Lung (tissue), 12 donors: ENCODE data around the gene PRRX2. TPM values are rescaled to one million over a fixed set of nuclear protein-coding genes. Genes with fewer than 3 reads are reported as not detected.

Experiments used
- ATAC-seq: fragments of 200-7000 bp; cut with Tn5 transposase; one replicate; pipeline ENCODE4 v1.9.1; 2020; ENCODE audit warnings: moderate number of reproducible peaks; ENCODE audit not compliant: insufficient read depth, low FRiP score
- DNase-seq, 3 donors: peaks; one replicate each; pipeline ENCODE4 v3.0.0-alpha.2; 2013 to 2017
- H3K27ac ChIP-seq, 2 donors: one replicate each; pipeline ENCODE4 v1.5.1; 2013; ENCODE audit warnings: mild to moderate bottlenecking in 2 of 2, moderate library complexity in 2 of 2, control low read depth in 1 of 2, inconsistent platforms in 1 of 2, low read depth in 1 of 2, low read length in 1 of 2
- H3K27me3 ChIP-seq, 3 donors: one replicate each; pipeline ENCODE4 v1.5.1; 2013; ENCODE audit warnings: low read length in 2 of 3; ENCODE audit not compliant: control insufficient read depth in 3 of 3, insufficient read depth in 3 of 3
- H3K36me3 ChIP-seq, 4 donors: one replicate each; pipeline ENCODE4 v1.5.1; 2013; ENCODE audit warnings: low read length in 4 of 4, mild to moderate bottlenecking in 1 of 4, moderate library complexity in 1 of 4; ENCODE audit not compliant: control insufficient read depth in 4 of 4, insufficient read depth in 4 of 4
- H3K4me1 ChIP-seq, 5 donors: one replicate each; pipeline ENCODE4 v1.5.1; 2013; ENCODE audit warnings: low read length in 5 of 5, mild to moderate bottlenecking in 2 of 5, moderate library complexity in 1 of 5; ENCODE audit not compliant: control insufficient read depth in 5 of 5, insufficient read depth in 5 of 5
- H3K4me3 ChIP-seq: one replicate; pipeline ENCODE4 v1.5.1; 2013; ENCODE audit warnings: mild to moderate bottlenecking, control low read depth, moderate library complexity
- H3K9ac ChIP-seq, 2 donors: one replicate each; pipeline ENCODE4 v1.5.1; 2013; ENCODE audit warnings: low read length in 2 of 2, control low read depth in 1 of 2; ENCODE audit not compliant: insufficient read depth in 1 of 2
- H3K9me3 ChIP-seq, 4 donors: one replicate each; pipeline ENCODE4 v1.5.1; 2013; ENCODE audit warnings: low read length in 3 of 4, mild to moderate bottlenecking in 1 of 4, moderate library complexity in 1 of 4; ENCODE audit not compliant: control insufficient read depth in 4 of 4, insufficient read depth in 3 of 4
- CTCF ChIP-seq: IDR thresholded peaks from 2 replicates; pipeline ENCODE4 v1.5.1; 2012; ENCODE audit warnings: mild to moderate bottlenecking; ENCODE audit errors: control extremely low read depth, extremely low read depth
- WGBS, 2 donors: extraction: QIAGEN DNeasy Blood & Tissue Kit; methylation state at CpG; one replicate each; pipeline ENCODE4 v1.1.7; 2013; 5-methylcytosine and 5-hydroxymethylcytosine counted together
- polyA plus RNA-seq, 2 donors: library from polyadenylated mRNA; stranded (reverse); fragments of 200-250 nt; gene quantifications; one replicate each; pipeline ENCODE4 v1.2.1, GENCODE V29; 2013
- total RNA-seq, 2 donors: library from RNA; depleted of rRNA in 1 of 2; stranded (reverse); fragments of >200 nt in 1 of 2; gene quantifications; one replicate each; pipeline ENCODE4 v1.2.1, GENCODE V29; 2014 to 2021
- donor health status: control.
- donor health status: control.
- donor health status: Bipolar disorder and iron deficiency.
- donor health status: healthy.
- donor health status: DM: yes; HTN: yes; CAD: no.

The PRRX2 gene
- total and polyA plus RNA-seq, 4 donors = 2.2 to 3.8 (median 3.5) TPM

DNA sequence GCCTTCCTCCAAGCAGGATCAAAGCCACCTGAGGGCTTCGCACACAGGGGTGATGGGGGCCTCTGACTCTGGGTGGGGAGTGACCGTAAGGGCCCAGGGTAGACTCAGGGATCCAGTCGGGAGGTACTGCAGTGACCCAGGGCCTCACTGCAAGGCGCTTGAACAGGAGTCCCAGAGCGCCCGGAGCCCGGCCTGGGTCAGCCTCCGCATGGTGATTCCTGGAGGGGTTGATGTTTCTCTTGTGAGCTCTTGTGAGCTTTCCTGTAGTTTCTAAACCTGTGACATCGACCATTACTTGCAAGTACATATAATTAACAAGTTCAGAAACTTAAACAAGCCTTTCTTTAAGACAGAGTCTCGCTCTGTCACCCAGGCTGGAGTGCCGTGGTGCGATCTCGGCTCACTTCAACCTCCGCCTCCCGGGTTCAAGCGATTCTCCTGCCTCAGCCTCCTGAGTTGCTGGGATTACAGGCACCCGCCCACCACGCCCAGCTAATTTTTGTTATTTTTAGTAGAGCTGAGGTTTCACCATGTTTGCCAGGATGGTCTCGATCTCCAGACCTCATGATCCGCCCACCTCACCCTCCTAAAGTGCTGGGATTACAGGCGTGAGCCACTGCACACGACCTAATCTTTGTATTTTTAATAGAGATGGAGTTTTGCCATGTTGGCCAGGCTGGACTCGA, 67.6 kb downstream of the PRRX2 start:
- H3K4me3 ChIP-seq = no peak overlapping the region
- no peak for DNase-seq

GRCh38 chr9:129733632-129733953, 68.1 kb downstream of the PRRX2 start:
- WGBS, 2 donors = 82 to 90% methylated on average over 2 of the region's 2 CpGs

More for the DNA sequence above, 67.6 kb downstream of the PRRX2 start:
- H3K27ac ChIP-seq = no peak overlapping the region
- H3K9ac ChIP-seq = no peak overlapping the region
- H3K36me3 ChIP-seq = no peaks in the 10 kb centered on the region
- WGBS, 2 donors = 84 to 90% methylated on average over 23 of the region's 23 CpGs
- H3K27me3 ChIP-seq = peaks cover 0 to 11% (median 0%) of the 10 kb centered on the region in 3 donors
- ATAC-seq = no peak
- no peak for TF ChIP-seq CTCF
- no peaks in the 10 kb centered on the region for H3K9me3 ChIP-seq
- H3K4me1 ChIP-seq = peaks cover 0 to 4% (median 0%) of the 10 kb centered on the region in 5 donors

DNA sequence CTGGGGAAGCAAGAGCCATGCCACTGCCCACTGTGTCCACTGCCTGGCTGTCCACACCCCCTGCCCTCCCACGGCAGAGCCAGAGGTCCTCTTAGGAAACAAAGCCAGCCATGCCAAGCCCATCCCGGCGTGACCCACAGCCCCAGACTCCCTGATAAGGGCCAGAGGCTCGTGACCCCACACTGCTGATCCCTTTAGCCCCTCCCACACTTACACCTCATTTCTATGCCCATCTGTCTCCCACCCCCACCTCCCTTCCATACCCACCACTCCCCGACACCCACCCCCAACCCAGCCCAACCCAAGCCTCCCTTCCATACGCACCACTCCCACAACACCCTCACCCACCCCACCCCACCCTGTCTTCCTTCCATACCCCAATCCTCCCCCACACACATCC, 70.1 kb downstream of the PRRX2 start:
- peaks cover 0 to 14% (median 0%) of the 10 kb centered on the region in 3 donors for H3K27me3 ChIP-seq
- H3K36me3 ChIP-seq = no peaks in the 10 kb centered on the region
- ATAC-seq (no peak), DNase-seq (no peak)
- H3K4me3 ChIP-seq = no peak overlapping the region
- peaks cover 0 to 6% (median 0%) of the 10 kb centered on the region in 5 donors for H3K4me1 ChIP-seq
- TF ChIP-seq CTCF = no peak
- H3K9me3 ChIP-seq = no peaks in the 10 kb centered on the region
- 62 to 93% methylated on average over 5 to 6 of the region's 6 CpGs for WGBS, 2 donors
- H3K9ac ChIP-seq = no peak overlapping the region
- no peak overlapping the region for H3K27ac ChIP-seq

More at GRCh38 chr9:129733632-129733953, 68.1 kb downstream of the PRRX2 start:
- H3K27ac ChIP-seq = no peak overlapping the region
- peaks cover 0 to 14% (median 0%) of the 10 kb centered on the region in 3 donors for H3K27me3 ChIP-seq
- no peak for DNase-seq
- no peaks in the 10 kb centered on the region for H3K36me3 ChIP-seq
- no peak for ATAC-seq
- H3K9me3 ChIP-seq = no peaks in the 10 kb centered on the region
- H3K4me3 ChIP-seq = no peak overlapping the region
- no peak overlapping the region for H3K9ac ChIP-seq
- H3K4me1 ChIP-seq = peaks cover 0 to 6% (median 0%) of the 10 kb centered on the region in 5 donors
- no peak for TF ChIP-seq CTCF
